Measurements from ENCODE around the gene CRB2.

DNA sequence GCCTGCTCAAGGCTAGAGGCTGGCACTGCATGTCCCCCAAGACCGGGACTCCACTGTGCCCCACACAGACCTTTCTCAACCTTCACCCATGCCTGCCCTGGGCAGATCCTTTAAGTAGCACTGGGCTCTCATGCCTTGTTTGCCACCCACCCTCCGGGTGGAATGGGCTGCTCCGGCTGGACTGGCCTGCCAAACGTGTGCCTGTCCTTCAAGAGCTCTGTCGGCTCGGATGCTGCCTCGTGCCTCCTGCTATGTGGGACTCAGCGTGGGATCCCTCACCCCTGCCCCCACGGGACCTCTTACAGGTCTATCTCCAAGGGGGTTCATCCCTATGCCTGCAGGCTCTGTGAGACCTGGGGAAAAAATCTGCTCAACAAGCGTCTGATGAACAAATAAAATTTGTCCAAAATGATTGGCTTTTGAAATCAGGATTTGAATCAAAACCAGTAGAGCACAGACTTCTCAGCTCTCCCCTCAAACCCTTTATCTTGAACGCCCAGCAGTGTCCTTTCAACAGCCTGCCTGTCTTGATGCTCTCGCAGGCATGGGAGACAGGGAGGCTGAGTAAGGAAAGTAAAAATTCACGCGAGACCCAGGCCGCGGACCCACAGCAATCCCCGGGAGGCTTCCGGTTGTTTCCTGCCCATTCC, 56.3 kb downstream of the CRB2 start:
- TF ChIP-seq SP1 (IDR thresholded peaks at IDR 0.05), result no peak
- no peak for TF ChIP-seq HDGF (IDR thresholded peaks at IDR 0.05; ENCODE audit: borderline replicate concordance)
- TF ChIP-seq SUZ12 (IDR thresholded peaks at IDR 0.05), result no peak
- no peak for TF ChIP-seq BHLHE40 (IDR thresholded peaks at IDR 0.05; ENCODE audit: borderline replicate concordance)
- TF ChIP-seq ARNT (IDR thresholded peaks at IDR 0.05), result no peak
- TF ChIP-seq NFRKB (IDR thresholded peaks at IDR 0.05), result no peak
- no peak for TF ChIP-seq FOXA1 (IDR thresholded peaks at IDR 0.05)
